Measurements from ENCODE around the gene SERGEF.
"Not testable (repeated sequence)": the region's sequence is repeated elsewhere in the genome, so short reads cannot be mapped to it uniquely, and the experiment has no call there.

The SERGEF gene

GRCh38 chr11:17877886-17878285 is 135.0 kb downstream of the SERGEF start:
- Histone ChIP-seq H3K9ac (ENCODE audit: low read length) (no peak overlapping the region), H3K4me3 (ENCODE audit: low read length) (no peak overlapping the region), H3K79me2 (ENCODE audit: control insufficient read depth, insufficient read depth, low read length) (no peaks in the 10 kb centered on the region), H2BK120ac (ENCODE audit: low read depth, low read length) (no peak overlapping the region), H3K23ac (ENCODE audit: low read length) (no peak overlapping the region), H3K79me1 (ENCODE audit: low read length) (no peaks in the 10 kb centered on the region), H3K56ac (ENCODE audit: low read length) (no peak overlapping the region), H4K8ac (ENCODE audit: low read depth, low read length) (no peak overlapping the region), H2BK5ac (ENCODE audit: low read length) (no peak overlapping the region), H3K27ac (ENCODE audit: low read depth, low read length) (no peak overlapping the region), H3K36me3 (ENCODE audit: control insufficient read depth, insufficient read depth, low read length) (no peaks in the 10 kb centered on the region), H4K5ac (ENCODE audit: low read length) (no peak overlapping the region), H2AK5ac (ENCODE audit: low read length) (no peak overlapping the region), H3K4me2 (ENCODE audit: low read length) (no peak overlapping the region), H2BK15ac (replicated peaks; ENCODE audit: low read depth) (no peak overlapping the region), H3K4me1 (ENCODE audit: control insufficient read depth, low read depth, low read length) (no peaks in the 10 kb centered on the region), H3K27me3 (ENCODE audit: insufficient read depth, low read length, poor library complexity) (no peaks in the 10 kb centered on the region), H3K4ac (ENCODE audit: low read depth, low read length) (no peak overlapping the region), H3K18ac (ENCODE audit: low read length) (no peak overlapping the region)
- WGBS (ENCODE audit: extremely low coverage, insufficient coverage, low lambda C conversion rate) = no CpG with 5 or more reads among the region's 3 CpGs
- DNase-seq = no peak

GRCh38 chr11:17876827-17877226 is 136.0 kb downstream of the SERGEF start:
- no peaks in the 10 kb centered on the region for H3K36me3 ChIP-seq (ENCODE audit: control insufficient read depth, insufficient read depth, low read length)
- no peak overlapping the region for H3K4me2 ChIP-seq (ENCODE audit: low read length)
- H3K27ac ChIP-seq (ENCODE audit: low read depth, low read length) = no peak overlapping the region
- H3K79me1 ChIP-seq (ENCODE audit: low read length) = no peaks in the 10 kb centered on the region
- H3K4me1 ChIP-seq (ENCODE audit: control insufficient read depth, low read depth, low read length) = no peaks in the 10 kb centered on the region
- H2BK120ac ChIP-seq (ENCODE audit: low read depth, low read length) = no peak overlapping the region
- no peak overlapping the region for H3K9ac ChIP-seq (ENCODE audit: low read length)
- no peak overlapping the region for H3K4me3 ChIP-seq (ENCODE audit: low read length)
- no peak overlapping the region for H3K18ac ChIP-seq (ENCODE audit: low read length)
- no CpG with 5 or more reads among the region's 3 CpGs for WGBS (ENCODE audit: extremely low coverage, insufficient coverage, low lambda C conversion rate)
- no peak overlapping the region for H3K56ac ChIP-seq (ENCODE audit: low read length)
- H3K79me2 ChIP-seq (ENCODE audit: control insufficient read depth, insufficient read depth, low read length) = no peaks in the 10 kb centered on the region
- no peak overlapping the region for H2AK5ac ChIP-seq (ENCODE audit: low read length)
- H4K5ac ChIP-seq (ENCODE audit: low read length) = no peak overlapping the region
- H3K23ac ChIP-seq (ENCODE audit: low read length) = no peak overlapping the region
- no peak overlapping the region for H2BK15ac ChIP-seq (replicated peaks; ENCODE audit: low read depth)
- no peak overlapping the region for H4K8ac ChIP-seq (ENCODE audit: low read depth, low read length)
- H3K27me3 ChIP-seq (ENCODE audit: insufficient read depth, low read length, poor library complexity) = no peaks in the 10 kb centered on the region
- no peak for DNase-seq
- no peak overlapping the region for H2BK5ac ChIP-seq (ENCODE audit: low read length)
- H3K4ac ChIP-seq (ENCODE audit: low read depth, low read length) = no peak overlapping the region

GRCh38 chr11:17875891-17876290 is 137.0 kb downstream of the SERGEF start:
- H3K4me1 ChIP-seq (ENCODE audit: control insufficient read depth, low read depth, low read length) = no peaks in the 10 kb centered on the region
- H3K9ac ChIP-seq (ENCODE audit: low read length) = no peak overlapping the region
- DNase-seq = no peak
- H3K4me2 ChIP-seq (ENCODE audit: low read length) = no peak overlapping the region
- H3K27ac ChIP-seq (ENCODE audit: low read depth, low read length) = no peak overlapping the region
- H2AK5ac ChIP-seq (ENCODE audit: low read length) = no peak overlapping the region
- no peak overlapping the region for H3K4me3 ChIP-seq (ENCODE audit: low read length)
- no peak overlapping the region for H3K56ac ChIP-seq (ENCODE audit: low read length)
- no peak overlapping the region for H2BK120ac ChIP-seq (ENCODE audit: low read depth, low read length)
- H3K4ac ChIP-seq (ENCODE audit: low read depth, low read length) = no peak overlapping the region
- no peak overlapping the region for H4K8ac ChIP-seq (ENCODE audit: low read depth, low read length)
- no peaks in the 10 kb centered on the region for H3K27me3 ChIP-seq (ENCODE audit: insufficient read depth, low read length, poor library complexity)
- no peaks in the 10 kb centered on the region for H3K79me2 ChIP-seq (ENCODE audit: control insufficient read depth, insufficient read depth, low read length)
- H3K36me3 ChIP-seq (ENCODE audit: control insufficient read depth, insufficient read depth, low read length) = no peaks in the 10 kb centered on the region
- no peak overlapping the region for H2BK5ac ChIP-seq (ENCODE audit: low read length)
- no peak overlapping the region for H4K5ac ChIP-seq (ENCODE audit: low read length)
- H2BK15ac ChIP-seq (replicated peaks; ENCODE audit: low read depth) = no peak overlapping the region
- H3K23ac ChIP-seq (ENCODE audit: low read length) = no peak overlapping the region
- H3K18ac ChIP-seq (ENCODE audit: low read length) = no peak overlapping the region
- H3K79me1 ChIP-seq (ENCODE audit: low read length) = no peaks in the 10 kb centered on the region

GRCh38 chr11:17873586-17873985 is 139.3 kb downstream of the SERGEF start:
- no CpG with 5 or more reads among the region's 2 CpGs for WGBS (ENCODE audit: extremely low coverage, insufficient coverage, low lambda C conversion rate)
- Histone ChIP-seq H3K79me2 (ENCODE audit: control insufficient read depth, insufficient read depth, low read length) (no peaks in the 10 kb centered on the region), H3K27ac (ENCODE audit: low read depth, low read length) (no peak overlapping the region), H3K4me2 (ENCODE audit: low read length) (no peak overlapping the region), H3K4ac (ENCODE audit: low read depth, low read length) (no peak overlapping the region), H3K27me3 (ENCODE audit: insufficient read depth, low read length, poor library complexity) (no peaks in the 10 kb centered on the region), H3K4me1 (ENCODE audit: control insufficient read depth, low read depth, low read length) (no peaks in the 10 kb centered on the region), H2AK5ac (ENCODE audit: low read length) (no peak overlapping the region), H3K56ac (ENCODE audit: low read length) (no peak overlapping the region), H3K36me3 (ENCODE audit: control insufficient read depth, insufficient read depth, low read length) (no peaks in the 10 kb centered on the region), H4K8ac (ENCODE audit: low read depth, low read length) (no peak overlapping the region), H4K5ac (ENCODE audit: low read length) (no peak overlapping the region), H3K18ac (ENCODE audit: low read length) (no peak overlapping the region), H3K23ac (ENCODE audit: low read length) (no peak overlapping the region), H2BK15ac (replicated peaks; ENCODE audit: low read depth) (no peak overlapping the region), H2BK120ac (ENCODE audit: low read depth, low read length) (no peak overlapping the region), H3K79me1 (ENCODE audit: low read length) (no peaks in the 10 kb centered on the region), H3K9ac (ENCODE audit: low read length) (no peak overlapping the region), H3K4me3 (ENCODE audit: low read length) (no peak overlapping the region), H2BK5ac (ENCODE audit: low read length) (no peak overlapping the region)
- DNase-seq = no peak

GRCh38 chr11:17868398-17868797 is 144.4 kb downstream of the SERGEF start:
- not testable (repeated sequence) for DNase-seq; H2AK5ac ChIP-seq (ENCODE audit: low read length); H3K79me1 ChIP-seq (ENCODE audit: low read length); H2BK15ac ChIP-seq (replicated peaks; ENCODE audit: low read depth); H3K4me3 ChIP-seq (ENCODE audit: low read length); H3K36me3 ChIP-seq (ENCODE audit: control insufficient read depth, insufficient read depth, low read length); H3K4me2 ChIP-seq (ENCODE audit: low read length); H3K79me2 ChIP-seq (ENCODE audit: control insufficient read depth, insufficient read depth, low read length); H2BK5ac ChIP-seq (ENCODE audit: low read length); H3K9ac ChIP-seq (ENCODE audit: low read length); H3K4me1 ChIP-seq (ENCODE audit: control insufficient read depth, low read depth, low read length); H4K5ac ChIP-seq (ENCODE audit: low read length); H3K4ac ChIP-seq (ENCODE audit: low read depth, low read length); H3K27me3 ChIP-seq (ENCODE audit: insufficient read depth, low read length, poor library complexity); H3K18ac ChIP-seq (ENCODE audit: low read length); H2BK120ac ChIP-seq (ENCODE audit: low read depth, low read length); H3K56ac ChIP-seq (ENCODE audit: low read length); H3K27ac ChIP-seq (ENCODE audit: low read depth, low read length); H3K23ac ChIP-seq (ENCODE audit: low read length); H4K8ac ChIP-seq (ENCODE audit: low read depth, low read length)
- no CpG with 5 or more reads among the region's 3 CpGs for WGBS (ENCODE audit: extremely low coverage, insufficient coverage, low lambda C conversion rate)

GRCh38 chr11:17867341-17867740 is 145.5 kb downstream of the SERGEF start:
- Histone ChIP-seq H2BK5ac (ENCODE audit: low read length) (no peak overlapping the region), H3K9ac (ENCODE audit: low read length) (no peak overlapping the region), H2BK15ac (replicated peaks; ENCODE audit: low read depth) (no peak overlapping the region), H3K23ac (ENCODE audit: low read length) (no peak overlapping the region), H3K79me1 (ENCODE audit: low read length) (no peaks in the 10 kb centered on the region), H3K79me2 (ENCODE audit: control insufficient read depth, insufficient read depth, low read length) (no peaks in the 10 kb centered on the region), H3K4me3 (ENCODE audit: low read length) (no peak overlapping the region), H3K4me1 (ENCODE audit: control insufficient read depth, low read depth, low read length) (no peaks in the 10 kb centered on the region), H3K27ac (ENCODE audit: low read depth, low read length) (no peak overlapping the region), H3K4me2 (ENCODE audit: low read length) (no peak overlapping the region), H2BK120ac (ENCODE audit: low read depth, low read length) (no peak overlapping the region), H4K8ac (ENCODE audit: low read depth, low read length) (no peak overlapping the region), H4K5ac (ENCODE audit: low read length) (no peak overlapping the region), H3K56ac (ENCODE audit: low read length) (no peak overlapping the region), H3K4ac (ENCODE audit: low read depth, low read length) (no peak overlapping the region), H3K36me3 (ENCODE audit: control insufficient read depth, insufficient read depth, low read length) (no peaks in the 10 kb centered on the region), H2AK5ac (ENCODE audit: low read length) (no peak overlapping the region), H3K18ac (ENCODE audit: low read length) (no peak overlapping the region), H3K27me3 (ENCODE audit: insufficient read depth, low read length, poor library complexity) (no peaks in the 10 kb centered on the region)
- WGBS (ENCODE audit: extremely low coverage, insufficient coverage, low lambda C conversion rate) = no CpG with 5 or more reads among the region's 3 CpGs
- no peak for DNase-seq

Measured in mesendoderm (in vitro differentiated cells).